ENCODE data around the gene TMEM202.

Gene TMEM202

GRCh38 chr15:72365844-72366243, 32.3 kb upstream of the TMEM202 start:
- no peak for DNase-seq (ENCODE audit: low read depth)
- TF ChIP-seq CTCF (IDR thresholded peaks at IDR 0.05; ENCODE audit: low read length, missing control alignments), result no peak
- no peak overlapping the region for H3K4me3 ChIP-seq (replicated peaks; ENCODE audit: low read depth, low read length)

GRCh38 chr15:72368325-72368724, 29.8 kb upstream of the TMEM202 start:
- TF ChIP-seq CTCF (IDR thresholded peaks at IDR 0.05; ENCODE audit: low read length, missing control alignments), result no peak
- H3K4me3 ChIP-seq (replicated peaks; ENCODE audit: low read depth, low read length), result no peak overlapping the region
- DNase-seq (ENCODE audit: low read depth), result no peak

- H3K4me3 ChIP-seq (replicated peaks; ENCODE audit: low read depth, low read length), result no peak overlapping the region
- TF ChIP-seq CTCF (IDR thresholded peaks at IDR 0.05; ENCODE audit: low read length, missing control alignments), result no peak
- peak; percentile 23 for DNase-seq (ENCODE audit: low read depth)
Measured at GRCh38 chr15:72368899-72369298, 29.2 kb upstream of the TMEM202 start.

GRCh38 chr15:72369964-72370363, 28.1 kb upstream of the TMEM202 start:
- no peak overlapping the region for H3K4me3 ChIP-seq (replicated peaks; ENCODE audit: low read depth, low read length)
- TF ChIP-seq CTCF (IDR thresholded peaks at IDR 0.05; ENCODE audit: low read length, missing control alignments), result no peak
- no peak for DNase-seq (ENCODE audit: low read depth)

- no peak for DNase-seq (ENCODE audit: low read depth)
- no peak for TF ChIP-seq CTCF (IDR thresholded peaks at IDR 0.05; ENCODE audit: low read length, missing control alignments)
- H3K4me3 ChIP-seq (replicated peaks; ENCODE audit: low read depth, low read length), result no peak overlapping the region
Measured at GRCh38 chr15:72372361-72372760, 25.7 kb upstream of the TMEM202 start.

GRCh38 chr15:72375501-72375845, 22.6 kb upstream of the TMEM202 start:
- peak overlapping the region; percentile 95 for H3K4me3 ChIP-seq (replicated peaks; ENCODE audit: low read depth, low read length)
- no peak for TF ChIP-seq CTCF (IDR thresholded peaks at IDR 0.05; ENCODE audit: low read length, missing control alignments)
- DNase-seq (ENCODE audit: low read depth), result no peak

- no peak for TF ChIP-seq CTCF (IDR thresholded peaks at IDR 0.05; ENCODE audit: low read length, missing control alignments)
- DNase-seq (ENCODE audit: low read depth), result peak; percentile 95
- peak within 1 kb of the TSS; percentile 95 for H3K4me3 ChIP-seq (replicated peaks; ENCODE audit: low read depth, low read length)
Measured at GRCh38 chr15:72375846-72376581, 22.1 kb upstream of the TMEM202 start, which contains the start of gene HEXA. HEXA (minus strand) TSS chr15:72376014; CDS start chr15:72375972, 42 bp downstream.

All from fibroblast of pulmonary artery (primary cell).